Neural progenitor cell (in vitro differentiated cells): Measurements from ENCODE around the gene BLOC1S4. TPM values are rescaled to one million over a fixed set of nuclear protein-coding genes. Genes with fewer than 3 reads are reported as not detected.

Source experiments
- DNase-seq: peaks from one replicate; pipeline ENCODE4 v3.0.0-alpha.2; 2016; ENCODE audit warnings: low spot score
- H2AFZ ChIP-seq: fragments of 200-600 bp; sonication (generic); replicated peaks from 2 replicates; pipeline ENCODE4 v1.6.1; 2016; ENCODE audit warnings: antibody characterized with exemption
- H3F3A ChIP-seq: fragments of 200-600 bp; sonication (generic); 2 replicates; pipeline ENCODE4 v1.6.1; 2016; ENCODE audit warnings: antibody characterized with exemption, low read depth
- H3K27ac ChIP-seq: fragments of 200-600 bp; sonication (generic); 2 replicates; pipeline ENCODE4 v1.5.1; 2016; ENCODE audit warnings: mild to moderate bottlenecking
- H3K27me3 ChIP-seq: fragments of 200-600 bp; sonication (generic); 2 replicates; pipeline ENCODE4 v1.6.1; 2016; ENCODE audit warnings: mild to moderate bottlenecking, moderate library complexity
- H3K36me3 ChIP-seq: fragments of 200-600 bp; sonication (generic); 2 replicates; pipeline ENCODE4 v1.5.1; 2016
- H3K4me1 ChIP-seq: fragments of 200-600 bp; sonication (generic); 2 replicates; pipeline ENCODE4 v1.6.1; 2016; ENCODE audit warnings: mixed run types
- H3K4me2 ChIP-seq: fragments of 200-600 bp; sonication (generic); 2 replicates; pipeline ENCODE4 v1.6.1; 2016
- H3K4me3 ChIP-seq: fragments of 200-600 bp; sonication (generic); 2 replicates; pipeline ENCODE4 v1.5.1; 2016
- H3K79me2 ChIP-seq: fragments of 200-600 bp; sonication (generic); 2 replicates; pipeline ENCODE4 v1.6.1; 2016; ENCODE audit warnings: low read depth
- H3K9ac ChIP-seq: fragments of 200-600 bp; sonication (generic); 2 replicates; pipeline ENCODE4 v1.6.1; 2016
- H3K9me3 ChIP-seq: fragments of 200-600 bp; sonication (generic); 2 replicates; pipeline ENCODE4 v1.5.1; 2016; ENCODE audit warnings: low read depth
- H4K20me1 ChIP-seq: fragments of 200-600 bp; sonication (generic); 2 replicates; pipeline ENCODE4 v1.6.1; 2016; ENCODE audit warnings: low read depth
- H3K27ac Mint-ChIP-seq: 3 replicates; pipeline ENCODE4 v1.8.0; 2021; ENCODE audit warnings: mixed read lengths
- H3K27me3 Mint-ChIP-seq: 2 replicates; pipeline ENCODE4 v1.8.0; 2022; ENCODE audit warnings: low read depth, mild to moderate bottlenecking, inconsistent platforms, moderate library complexity, mixed read lengths; ENCODE audit not compliant: insufficient read depth
- H3K36me3 Mint-ChIP-seq: 3 replicates; pipeline ENCODE4 v1.8.0; 2021; ENCODE audit warnings: mixed read lengths
- H3K4me1 Mint-ChIP-seq: 3 replicates; pipeline ENCODE4 v1.8.0; 2021; ENCODE audit warnings: mixed read lengths
- H3K4me3 Mint-ChIP-seq: 3 replicates; pipeline ENCODE4 v1.8.0; 2021; ENCODE audit warnings: mild to moderate bottlenecking, moderate library complexity, mixed read lengths
- H3K9me3 Mint-ChIP-seq: 3 replicates; pipeline ENCODE4 v1.8.0; 2020; ENCODE audit warnings: mixed read lengths
- CTCF ChIP-seq: fragments of 200-600 bp; sonication (generic); IDR thresholded peaks from 2 replicates; pipeline ENCODE4 v1.5.1; 2017; ENCODE audit warnings: antibody characterized with exemption, mild to moderate bottlenecking
- EZH2 ChIP-seq: fragments of 200-600 bp; sonication (generic); IDR thresholded peaks from 2 replicates; pipeline ENCODE4 v1.6.1; 2017; ENCODE audit warnings: antibody characterized with exemption, mild to moderate bottlenecking, moderate library complexity
- EZH2phosphoT487 ChIP-seq: fragments of 200-600 bp; sonication (generic); IDR thresholded peaks from 2 replicates; pipeline ENCODE4 v1.6.1; 2017; ENCODE audit warnings: antibody characterized with exemption
- total RNA-seq: library from RNA; depleted of rRNA; stranded (reverse); fragments of >200 nt; gene quantifications from 2 replicates; pipeline ENCODE4 v1.2.3, GENCODE V29; 2015; ENCODE audit warnings: low replicate concordance

BLOC1S4 gene, protein sequence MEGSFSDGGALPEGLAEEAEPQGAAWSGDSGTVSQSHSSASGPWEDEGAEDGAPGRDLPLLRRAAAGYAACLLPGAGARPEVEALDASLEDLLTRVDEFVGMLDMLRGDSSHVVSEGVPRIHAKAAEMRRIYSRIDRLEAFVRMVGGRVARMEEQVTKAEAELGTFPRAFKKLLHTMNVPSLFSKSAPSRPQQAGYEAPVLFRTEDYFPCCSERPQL
- total RNA-seq = 10.5 and 24.6 TPM in 2 replicates

GRCh38 chr4:6716018-6716911 is at the start of gene BLOC1S4:
BLOC1S4 (plus strand) TSS chr4:6716174; CDS start chr4:6716210, 36 bp downstream.
- Histone ChIP-seq H3K9ac (peak within 1 kb of the TSS; percentile 25), H3F3A (peaks cover 17% of the 10 kb centered on the region), H3K4me3 (peak within 1 kb of the TSS; percentile 71), H3K27ac (no peak within 1 kb of the TSS), H3K27me3 (peaks cover 37% of the 10 kb centered on the region), H3K36me3 (no peaks in the 10 kb centered on the region), H3K4me1 (peaks cover 5% of the 10 kb centered on the region), H2AFZ (peak within 1 kb of the TSS; percentile 85), H3K79me2 (peaks cover 25% of the 10 kb centered on the region), H3K9me3 (no peaks in the 10 kb centered on the region), H4K20me1 (peaks cover 24% of the 10 kb centered on the region), H3K4me2 (peak within 1 kb of the TSS; percentile 80)
- Mint-ChIP-seq H3K27ac (peak within 1 kb of the TSS; percentile 91), H3K4me3 (peak within 1 kb of the TSS; percentile 94), H3K9me3 (no peaks in the 10 kb centered on the region), H3K36me3 (peaks cover 5% of the 10 kb centered on the region), H3K27me3 (peaks cover 2% of the 10 kb centered on the region), H3K4me1 (peaks cover 24% of the 10 kb centered on the region)
- peak; percentile 96 for DNase-seq
- TF ChIP-seq CTCF (peak; percentile 23), EZH2 (no peak)

GRCh38 chr4:6668391-6668790 is 47.6 kb upstream of the BLOC1S4 start:
- Histone ChIP-seq H4K20me1 (no peaks in the 10 kb centered on the region), H3F3A (no peaks in the 10 kb centered on the region), H3K27ac (no peak overlapping the region), H2AFZ (no peak overlapping the region), H3K4me2 (no peak overlapping the region), H3K27me3 (no peaks in the 10 kb centered on the region), H3K36me3 (no peaks in the 10 kb centered on the region), H3K4me3 (no peak overlapping the region), H3K9ac (no peak overlapping the region), H3K4me1 (no peaks in the 10 kb centered on the region), H3K79me2 (peaks cover 3% of the 10 kb centered on the region), H3K9me3 (no peaks in the 10 kb centered on the region)
- no peak overlapping the region for H3K4me3 Mint-ChIP-seq
- peaks cover 3% of the 10 kb centered on the region for H3K4me1 Mint-ChIP-seq
- peaks cover 3% of the 10 kb centered on the region for H3K9me3 Mint-ChIP-seq
- no peak for DNase-seq
- no peak overlapping the region for H3K27ac Mint-ChIP-seq
- no peak for TF ChIP-seq EZH2
- no peak for TF ChIP-seq CTCF
- peaks cover 7% of the 10 kb centered on the region for H3K27me3 Mint-ChIP-seq
- peaks cover 10% of the 10 kb centered on the region for H3K36me3 Mint-ChIP-seq

DNA sequence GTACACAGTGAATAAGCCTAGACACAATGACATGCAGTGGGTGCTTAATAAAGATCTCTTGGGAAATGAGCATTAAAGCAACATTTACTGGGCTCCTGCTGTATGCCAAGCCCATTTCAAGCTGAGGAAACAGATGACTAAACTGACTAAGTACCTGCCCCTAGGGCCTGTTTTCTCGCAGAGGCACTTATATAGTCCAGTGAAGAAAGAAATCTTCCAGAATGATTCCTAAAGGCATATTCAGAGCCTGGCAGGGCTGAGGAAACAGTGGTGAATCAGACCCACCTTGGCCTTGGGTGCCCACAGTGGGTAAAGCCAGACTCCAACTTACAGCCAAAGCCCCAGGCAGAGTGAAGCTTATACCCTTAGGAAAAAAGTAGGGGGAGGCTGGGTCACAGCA is 44.3 kb upstream of the BLOC1S4 start:
- Mint-ChIP-seq H3K4me1 (peaks cover 28% of the 10 kb centered on the region), H3K27ac (no peak overlapping the region), H3K9me3 (peaks cover 3% of the 10 kb centered on the region), H3K4me3 (no peak overlapping the region), H3K36me3 (peaks cover 25% of the 10 kb centered on the region), H3K27me3 (peaks cover 7% of the 10 kb centered on the region)
- H3K9ac ChIP-seq = no peak overlapping the region
- H3K79me2 ChIP-seq = peaks cover 27% of the 10 kb centered on the region
- DNase-seq = no peak
- H3K27me3 ChIP-seq = no peaks in the 10 kb centered on the region
- no peak overlapping the region for H3K4me3 ChIP-seq
- H2AFZ ChIP-seq = no peak overlapping the region
- H3K9me3 ChIP-seq = no peaks in the 10 kb centered on the region
- H3F3A ChIP-seq = peaks cover 4% of the 10 kb centered on the region
- H3K36me3 ChIP-seq = peaks cover 4% of the 10 kb centered on the region
- TF ChIP-seq EZH2 (no peak), CTCF (no peak), EZH2phosphoT487 (no peak)
- H4K20me1 ChIP-seq = peaks cover 23% of the 10 kb centered on the region
- no peak overlapping the region for H3K4me2 ChIP-seq
- no peak overlapping the region for H3K27ac ChIP-seq
- peaks cover 21% of the 10 kb centered on the region for H3K4me1 ChIP-seq
